NCI-H1694 treated with DMSO at 0.1 percent for 48 hours (cell line): ENCODE data around the gene BAZ1A.
"Not testable (repeated sequence)": the region's sequence is repeated elsewhere in the genome, so short reads cannot be mapped to it uniquely, and the experiment has no call there.

Experiments
- DNase-seq: peaks from one replicate; lab custom pipeline; 2025; lab: John Stamatoyannopoulos, UW

Gene BAZ1A

DNA sequence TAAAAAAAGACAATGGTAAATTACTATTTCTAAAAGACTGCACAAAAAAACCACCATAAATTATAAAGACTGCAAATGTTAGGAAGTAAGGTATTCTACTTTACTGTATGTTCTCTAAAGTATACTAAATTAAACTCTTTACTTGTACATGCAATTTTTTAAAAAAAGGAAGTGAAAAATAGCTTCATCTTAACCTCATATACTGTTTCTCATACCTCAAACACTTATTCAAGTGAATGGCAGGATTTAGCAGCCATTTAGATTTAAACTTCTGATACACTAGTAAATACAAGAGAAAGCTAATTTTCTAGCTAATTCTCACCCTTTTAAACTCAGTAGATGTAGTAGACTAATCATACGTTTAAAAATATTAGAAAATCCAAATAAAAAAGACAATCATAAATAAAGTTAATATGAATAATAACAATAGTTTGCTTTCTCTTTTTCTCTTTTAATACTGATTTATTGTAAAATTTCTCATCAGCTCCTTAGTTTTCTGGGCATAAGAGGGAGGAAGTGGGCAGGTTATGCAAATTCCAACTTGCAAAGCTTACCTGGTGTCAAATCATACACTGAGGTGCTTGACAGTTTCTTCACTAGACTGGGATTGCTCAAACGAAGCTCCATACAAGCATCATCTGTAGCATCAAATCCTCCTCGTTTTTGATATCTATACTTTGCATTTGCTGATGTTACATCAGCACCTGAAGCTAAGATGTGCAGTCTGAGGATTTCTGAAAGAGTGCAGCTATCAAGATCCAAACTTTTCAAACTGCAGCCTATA is 89.7 kb downstream of the BAZ1A start:
- DNase-seq, result no peak

DNA sequence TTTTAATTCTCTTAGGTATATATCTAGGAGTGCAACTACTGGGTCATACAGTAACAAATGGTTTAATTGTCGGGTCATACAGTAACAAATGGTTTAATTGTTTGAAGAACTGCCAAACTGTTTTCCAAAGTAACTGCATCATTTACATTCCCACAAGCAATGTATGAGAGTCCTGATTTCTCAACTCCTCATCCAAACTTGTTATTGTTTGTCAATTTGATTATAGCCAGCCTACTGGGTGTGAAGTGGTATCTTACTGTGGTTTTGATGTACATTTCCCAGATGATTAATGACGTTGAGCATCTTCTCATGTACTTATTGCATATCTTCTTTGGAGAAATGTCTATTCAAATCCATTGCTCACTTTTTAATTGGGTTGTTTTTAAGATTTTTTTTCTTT is 93.1 kb downstream of the BAZ1A start:
- DNase-seq, result no peak

GRCh38 chr14:34781242-34781641 is 93.9 kb downstream of the BAZ1A start:
- DNase-seq, result no peak

- DNase-seq, result no peak
Measured at GRCh38 chr14:34780646-34781045, 94.5 kb downstream of the BAZ1A start.

DNA sequence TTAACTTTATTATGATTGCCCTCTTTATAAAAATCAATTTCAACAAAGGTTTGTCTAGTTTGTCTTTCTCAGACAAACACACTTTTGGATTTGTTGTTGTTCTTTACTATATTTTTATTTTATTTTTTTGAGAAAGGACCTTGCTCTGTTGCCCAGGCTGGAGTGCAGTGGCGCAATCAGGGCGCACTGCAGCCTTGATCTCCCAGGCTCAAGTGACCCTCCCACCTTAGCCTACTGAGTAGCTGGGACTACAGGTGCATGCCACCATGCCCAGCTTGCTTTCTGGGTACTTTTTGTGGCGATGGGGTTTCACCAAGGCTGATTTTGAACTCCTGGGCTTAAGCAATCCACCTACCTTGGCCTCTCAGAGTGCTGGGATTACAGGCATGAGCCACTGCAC is 96.4 kb downstream of the BAZ1A start:
- no peak for DNase-seq

GRCh38 chr14:34776611-34777010 is 98.5 kb downstream of the BAZ1A start:
- DNase-seq, result no peak

GRCh38 chr14:34775922-34776321 is 99.2 kb downstream of the BAZ1A start:
- DNase-seq, result no peak

- DNase-seq, result no peak
Measured at GRCh38 chr14:34775342-34775741, 99.8 kb downstream of the BAZ1A start.

GRCh38 chr14:34770901-34771300 is 104.3 kb downstream of the BAZ1A start:
- DNase-seq, result no peak

DNA sequence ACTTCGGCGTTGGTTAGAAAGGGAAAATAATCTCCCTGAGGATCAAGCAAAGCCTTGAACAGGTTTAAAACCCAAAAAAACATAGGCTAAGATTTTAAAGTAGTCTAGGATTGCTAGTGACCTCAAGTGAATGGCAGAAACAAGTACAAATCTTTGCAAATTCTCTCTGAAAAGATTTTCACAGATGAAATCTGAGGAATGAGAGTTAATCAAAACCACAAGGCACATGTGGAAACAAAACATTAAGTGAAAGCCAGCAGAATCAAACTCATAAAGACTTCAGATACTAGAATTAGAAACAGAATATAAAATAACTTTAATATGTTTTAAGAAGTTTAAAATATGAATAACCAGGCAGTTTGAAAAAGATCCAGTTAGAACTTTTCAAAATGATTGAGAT is 108.6 kb downstream of the BAZ1A start:
- no peak for DNase-seq

- DNase-seq, result no peak
Measured at GRCh38 chr14:34766060-34766459, 109.1 kb downstream of the BAZ1A start.

DNA sequence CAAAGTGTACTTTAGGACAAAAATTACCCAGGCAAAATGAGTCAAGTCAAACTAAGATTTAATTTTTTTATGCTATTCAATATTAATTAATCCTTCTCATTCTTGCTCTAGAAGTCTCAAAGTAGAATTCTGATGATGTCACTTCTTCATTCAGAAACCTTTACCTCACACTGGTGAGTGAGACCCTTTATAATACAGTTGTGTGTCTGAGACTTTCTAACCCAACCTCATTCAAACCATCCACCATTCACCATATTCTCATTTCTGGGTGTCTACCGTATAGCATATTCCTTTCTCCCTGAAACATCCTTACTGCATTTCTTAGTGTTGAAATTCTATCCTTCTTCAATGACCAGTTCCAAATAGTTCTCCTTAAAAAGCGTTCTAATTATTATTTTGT is 119.9 kb downstream of the BAZ1A start:
- DNase-seq, result no peak

GRCh38 chr14:34754687-34755086 is 120.5 kb downstream of the BAZ1A start:
- DNase-seq, result no peak

DNA sequence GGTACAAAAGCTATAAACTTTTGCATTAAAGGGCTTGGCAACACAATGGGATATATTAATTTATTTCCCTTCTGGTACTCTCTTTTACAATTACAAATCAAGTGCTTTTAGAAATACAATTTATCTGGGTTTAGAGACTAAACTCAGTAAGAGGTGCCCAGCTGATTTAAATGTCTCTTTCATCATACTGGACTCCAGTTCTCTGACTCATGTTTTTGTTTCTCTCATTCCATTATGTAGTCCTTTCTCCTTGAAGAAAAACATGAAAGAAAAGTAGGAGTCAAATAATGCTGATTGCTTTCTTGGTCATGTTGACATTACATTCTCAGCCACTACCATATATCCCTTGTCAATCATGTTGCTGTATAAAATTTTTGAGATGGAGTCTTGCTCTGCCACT is 124.5 kb downstream of the BAZ1A start:
- no peak for DNase-seq

- DNase-seq, result no peak
Measured at GRCh38 chr14:34750233-34750632, 124.9 kb downstream of the BAZ1A start.

DNA sequence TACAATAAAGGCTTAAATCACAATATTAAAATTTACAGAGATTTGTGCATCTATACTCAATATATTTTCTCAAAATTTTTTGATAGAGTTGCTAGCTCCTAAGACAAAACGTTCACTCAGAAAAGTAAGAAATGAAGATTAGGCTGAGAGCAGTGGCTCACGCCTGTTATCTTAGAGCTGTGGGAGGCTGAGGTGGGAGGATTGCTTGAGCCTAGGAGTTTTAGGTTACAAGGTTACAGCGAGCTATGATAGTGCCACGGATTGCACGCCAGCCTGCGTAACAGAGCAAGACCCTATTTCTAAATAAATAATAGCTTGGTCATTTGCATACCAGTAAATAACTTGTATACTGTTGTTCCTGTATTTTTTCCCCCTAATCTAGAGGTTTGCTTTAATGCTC is 125.8 kb downstream of the BAZ1A start:
- no peak for DNase-seq

- DNase-seq, result no peak
Measured at GRCh38 chr14:34742270-34743115, 132.7 kb downstream of the BAZ1A start.

- no peak for DNase-seq
Measured at GRCh38 chr14:34741840-34742239, 133.3 kb downstream of the BAZ1A start.

DNA sequence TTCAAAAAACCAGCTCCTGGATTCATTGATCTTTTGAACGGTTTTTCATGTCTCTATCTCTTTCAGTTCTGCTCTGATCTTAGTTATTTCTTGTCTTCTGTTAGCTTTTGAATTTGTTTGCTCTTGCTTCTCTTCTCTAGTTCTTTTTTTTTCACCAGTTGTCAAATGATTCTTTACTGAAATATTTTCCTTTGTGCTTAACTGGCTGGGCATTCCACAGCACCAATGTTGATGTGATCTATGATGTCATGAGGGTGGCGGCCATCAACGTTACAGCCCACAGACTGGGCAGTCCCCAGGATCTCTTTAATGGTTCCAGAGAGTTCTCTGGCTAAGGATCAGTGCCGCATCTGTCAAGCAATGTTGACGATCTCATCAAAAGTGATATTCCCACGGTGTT is 135.0 kb downstream of the BAZ1A start:
- DNase-seq, result not testable (repeated sequence)

DNA sequence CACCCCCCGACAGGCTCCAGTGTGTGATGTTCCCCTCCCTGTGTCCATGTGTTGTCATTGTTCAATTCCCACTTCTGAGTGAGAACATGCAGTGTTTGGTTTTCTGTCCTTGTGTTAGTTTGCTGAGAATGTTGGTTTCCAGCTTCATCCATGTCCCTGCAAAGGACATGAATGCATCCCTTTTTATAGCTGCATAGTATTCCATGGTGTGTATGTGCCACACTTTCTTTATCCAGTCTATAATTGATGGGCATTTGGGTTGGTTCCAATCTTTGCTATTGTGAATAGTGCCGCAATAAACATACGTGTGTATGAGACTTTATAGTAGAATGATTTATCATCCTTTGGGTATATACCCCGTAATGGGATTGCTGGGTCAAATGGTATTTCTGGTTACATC is 138.1 kb downstream of the BAZ1A start:
- DNase-seq, result not testable (repeated sequence)

DNA sequence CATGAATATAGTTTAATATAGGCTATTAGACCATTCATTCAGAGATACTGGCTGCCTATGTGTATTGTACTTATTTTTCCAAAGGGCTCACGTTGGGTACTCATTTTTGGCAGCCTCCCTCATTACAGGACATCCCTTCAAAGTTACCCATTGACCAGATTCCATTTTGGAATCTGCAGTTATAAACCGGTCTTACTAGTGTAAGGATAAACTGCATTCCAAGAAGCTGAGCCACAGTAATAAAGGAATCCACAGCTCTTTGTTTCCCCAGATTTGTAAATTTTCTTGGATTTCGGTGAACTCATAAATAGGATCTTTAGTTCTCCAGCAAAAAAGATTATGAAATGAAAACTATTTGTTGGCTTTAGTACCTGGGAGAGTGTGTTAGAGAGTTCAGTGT is 141.9 kb downstream of the BAZ1A start:
- no peak for DNase-seq

GRCh38 chr14:34732802-34733201 is 142.4 kb downstream of the BAZ1A start:
- no peak for DNase-seq

DNA sequence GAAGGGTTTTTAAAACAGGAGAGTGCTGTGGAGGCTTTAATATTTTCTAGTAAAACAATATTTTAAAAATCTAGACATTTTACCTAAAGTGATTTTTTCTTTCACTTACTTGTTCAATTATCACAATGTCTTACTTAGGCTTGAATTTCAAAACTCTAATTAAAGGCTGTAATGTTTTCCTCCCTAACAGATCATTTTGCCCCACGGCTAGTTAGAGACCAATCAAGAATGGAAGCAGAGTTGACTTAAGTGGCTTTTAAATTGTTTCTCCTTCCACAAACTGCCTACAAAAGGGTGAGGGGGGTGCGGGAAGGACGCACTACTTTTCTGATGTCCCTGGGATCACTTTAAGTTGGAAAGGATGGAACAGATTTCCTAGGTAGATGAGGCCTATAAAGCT is 151.3 kb downstream of the BAZ1A start:
- no peak for DNase-seq
